SKM-1 (cell line): Measurements from ENCODE around the gene NCOA7.
"Not testable (repeated sequence)": the region's sequence is repeated elsewhere in the genome, so short reads cannot be mapped to it uniquely, and the experiment has no call there.

Experiments
- DNase-seq: peaks from one replicate; lab custom pipeline; 2025; ENCODE audit not compliant: unreplicated experiment; lab: John Stamatoyannopoulos, UW

NCOA7 gene

DNA sequence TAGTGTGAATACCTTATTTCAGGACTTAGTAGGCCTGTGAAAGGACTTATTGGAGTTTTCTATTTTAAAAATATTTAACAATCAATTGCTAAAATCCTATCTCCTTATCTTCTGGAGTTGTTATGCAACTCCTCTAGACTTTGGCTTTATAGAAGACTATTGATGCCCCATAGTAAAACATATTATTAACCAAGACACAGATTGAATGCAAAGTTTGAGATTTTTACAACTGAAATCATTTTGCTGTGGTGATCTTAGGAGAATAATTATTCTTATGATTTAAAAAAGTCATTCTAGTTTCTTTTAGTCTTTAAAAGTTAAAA, 36.9 kb upstream of the NCOA7 start:
- no peak for DNase-seq

- DNase-seq = no peak
Measured at GRCh38 chr6:125754566-125754965, 36.2 kb upstream of the NCOA7 start.

DNA sequence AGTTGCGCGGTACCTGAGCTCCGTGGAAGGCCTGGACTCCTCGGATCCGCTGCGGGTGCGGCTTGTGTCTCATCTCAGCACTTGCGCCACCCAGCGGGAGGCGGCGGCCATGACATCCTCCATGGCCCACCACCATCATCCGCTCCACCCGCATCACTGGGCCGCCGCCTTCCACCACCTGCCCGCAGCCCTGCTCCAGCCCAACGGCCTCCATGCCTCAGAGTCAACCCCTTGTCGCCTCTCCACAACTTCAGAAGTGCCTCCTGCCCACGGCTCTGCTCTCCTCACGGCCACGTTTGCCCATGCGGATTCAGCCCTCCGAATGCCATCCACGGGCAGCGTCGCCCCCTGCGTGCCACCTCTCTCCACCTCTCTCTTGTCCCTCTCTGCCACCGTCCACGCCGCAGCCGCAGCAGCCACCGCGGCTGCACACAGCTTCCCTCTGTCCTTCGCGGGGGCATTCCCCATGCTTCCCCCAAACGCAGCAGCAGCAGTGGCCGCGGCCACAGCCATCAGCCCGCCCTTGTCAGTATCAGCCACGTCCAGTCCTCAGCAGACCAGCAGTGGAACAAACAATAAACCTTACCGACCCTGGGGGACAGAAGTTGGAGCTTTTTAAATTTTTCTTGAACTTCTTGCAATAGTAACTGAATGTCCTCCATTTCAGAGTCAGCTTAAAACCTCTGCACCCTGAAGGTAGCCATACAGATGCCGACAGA, 31.4 kb upstream of the NCOA7 start:
- no peak for DNase-seq

DNA sequence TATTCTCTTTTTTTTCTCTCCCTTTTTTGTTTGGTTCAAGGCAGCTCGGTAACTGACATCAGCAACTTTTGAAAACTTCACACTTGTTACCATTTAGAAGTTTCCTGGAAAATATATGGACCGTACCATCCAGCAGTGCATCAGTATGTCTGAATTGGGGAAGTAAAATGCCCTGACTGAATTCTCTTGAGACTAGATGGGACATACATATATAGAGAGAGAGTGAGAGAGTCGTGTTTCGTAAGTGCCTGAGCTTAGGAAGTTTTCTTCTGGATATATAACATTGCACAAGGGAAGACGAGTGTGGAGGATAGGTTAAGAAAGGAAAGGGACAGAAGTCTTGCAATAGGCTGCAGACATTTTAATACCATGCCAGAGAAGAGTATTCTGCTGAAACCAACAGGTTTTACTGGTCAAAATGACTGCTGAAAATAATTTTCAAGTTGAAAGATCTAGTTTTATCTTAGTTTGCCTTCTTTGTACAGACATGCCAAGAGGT, 30.8 kb upstream of the NCOA7 start:
- DNase-seq = no peak

DNA sequence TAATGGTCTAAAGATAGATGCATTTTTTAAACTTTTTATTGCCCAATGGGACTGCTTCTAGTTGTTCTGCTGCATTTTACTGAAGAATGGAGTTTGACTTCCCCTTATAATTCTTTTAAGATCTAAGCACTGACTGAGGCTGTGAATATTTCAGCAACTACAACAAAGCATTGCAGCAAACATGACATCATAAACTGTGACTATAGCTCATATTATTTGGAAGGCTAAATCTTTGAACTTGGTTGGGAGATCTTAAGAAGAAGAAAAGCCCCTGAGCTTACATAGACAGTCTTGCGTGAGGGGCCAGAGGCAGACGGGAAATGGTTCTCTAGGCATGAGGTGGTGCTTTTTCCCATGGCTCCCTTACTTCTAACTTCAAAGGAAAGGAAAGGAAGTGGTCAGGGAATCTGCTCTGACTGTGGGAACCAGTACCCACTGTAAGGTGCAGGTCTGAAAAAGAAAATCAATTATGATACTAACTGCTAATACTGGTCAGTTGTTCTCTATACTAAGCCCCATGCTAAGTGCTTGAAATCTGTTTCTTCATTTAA, 26.6 kb upstream of the NCOA7 start:
- DNase-seq = no peak

DNA sequence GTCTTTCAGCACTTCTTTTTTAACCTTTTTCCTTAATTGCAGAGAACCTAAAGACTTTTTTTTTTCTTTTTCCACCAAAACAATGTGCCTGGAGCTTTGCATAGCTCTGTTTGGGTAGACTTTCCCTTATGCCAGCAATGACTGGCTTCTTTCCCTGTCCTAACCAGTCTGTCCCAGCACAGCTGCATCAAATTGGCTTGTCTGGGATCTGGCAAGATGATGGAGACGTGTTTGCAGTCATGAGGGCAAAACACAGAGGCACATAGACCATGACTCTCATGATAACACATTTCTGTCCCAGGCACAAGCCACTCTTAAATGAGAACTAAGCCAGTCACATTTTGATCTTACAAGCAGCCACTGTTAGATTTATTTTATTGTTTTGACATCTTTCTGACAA, 24.8 kb upstream of the NCOA7 start:
- no peak for DNase-seq

DNA sequence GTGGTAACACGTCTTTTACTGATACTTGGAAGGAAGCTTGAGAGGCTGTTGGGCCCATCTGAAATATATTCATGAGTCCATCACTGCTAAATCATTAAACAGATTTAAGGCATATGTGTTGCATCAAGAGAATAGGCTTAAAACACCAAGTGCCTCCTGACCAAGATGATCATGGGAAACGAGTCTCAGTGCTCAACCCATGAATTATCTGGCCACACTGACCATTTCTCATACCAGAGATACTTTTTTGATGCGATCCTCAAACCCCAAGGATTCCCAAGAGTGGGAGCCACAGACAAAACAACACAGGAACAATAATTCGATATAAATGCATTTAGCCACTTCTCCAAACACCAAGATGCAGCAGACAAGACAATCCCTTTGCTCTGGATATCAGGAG, 24.1 kb upstream of the NCOA7 start:
- DNase-seq = no peak

GRCh38 chr6:125769147-125769783, 21.5 kb upstream of the NCOA7 start:
- no peak for DNase-seq

DNA sequence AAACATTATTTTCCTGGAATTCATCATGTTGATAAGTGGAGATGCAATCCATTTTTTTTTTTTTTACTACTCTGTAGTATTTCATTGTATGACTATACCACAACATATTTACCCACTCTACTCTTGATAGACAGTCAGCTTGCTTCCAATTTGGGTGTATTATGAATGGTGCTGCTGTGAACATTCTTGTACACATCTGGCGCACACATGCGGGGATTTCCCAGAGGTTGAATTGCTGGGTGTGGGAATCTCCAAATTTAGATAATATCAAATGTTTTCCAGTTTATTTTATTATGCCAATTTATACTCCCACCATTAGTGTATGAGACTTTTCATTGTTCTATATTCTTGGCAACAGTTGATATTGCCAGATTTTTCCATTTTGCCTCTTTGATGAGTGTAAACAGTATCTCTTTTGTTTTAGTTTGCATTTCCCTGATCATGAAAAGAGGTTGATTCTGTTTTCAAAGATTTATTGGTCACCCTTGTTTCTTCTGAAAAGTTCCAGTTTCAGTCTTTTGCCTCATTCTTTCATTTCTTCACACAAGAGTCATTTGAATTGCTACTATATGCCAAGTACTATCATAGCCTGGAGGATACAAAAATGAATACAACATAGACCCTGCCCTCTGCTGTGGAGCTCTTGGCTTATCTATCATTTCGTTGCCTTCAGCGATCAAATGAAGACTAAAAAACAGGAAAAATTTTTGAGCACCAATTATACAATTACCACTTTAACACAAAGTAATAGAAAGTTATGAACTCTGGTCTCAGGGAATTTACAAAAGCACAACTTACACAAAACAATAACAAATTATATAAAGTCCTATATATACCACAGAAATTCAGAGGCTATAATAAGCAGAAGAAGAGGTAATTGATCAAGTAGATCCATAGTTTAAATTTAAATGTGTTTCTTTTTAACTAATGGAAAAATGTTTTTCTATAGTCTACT, 17.1 kb upstream of the NCOA7 start:
- no peak for DNase-seq

- DNase-seq = not testable (repeated sequence)
Measured at GRCh38 chr6:125776107-125776826, 14.5 kb upstream of the NCOA7 start.

GRCh38 chr6:125779924-125780539, 10.7 kb upstream of the NCOA7 start:
- peak; percentile 87 for DNase-seq

DNA sequence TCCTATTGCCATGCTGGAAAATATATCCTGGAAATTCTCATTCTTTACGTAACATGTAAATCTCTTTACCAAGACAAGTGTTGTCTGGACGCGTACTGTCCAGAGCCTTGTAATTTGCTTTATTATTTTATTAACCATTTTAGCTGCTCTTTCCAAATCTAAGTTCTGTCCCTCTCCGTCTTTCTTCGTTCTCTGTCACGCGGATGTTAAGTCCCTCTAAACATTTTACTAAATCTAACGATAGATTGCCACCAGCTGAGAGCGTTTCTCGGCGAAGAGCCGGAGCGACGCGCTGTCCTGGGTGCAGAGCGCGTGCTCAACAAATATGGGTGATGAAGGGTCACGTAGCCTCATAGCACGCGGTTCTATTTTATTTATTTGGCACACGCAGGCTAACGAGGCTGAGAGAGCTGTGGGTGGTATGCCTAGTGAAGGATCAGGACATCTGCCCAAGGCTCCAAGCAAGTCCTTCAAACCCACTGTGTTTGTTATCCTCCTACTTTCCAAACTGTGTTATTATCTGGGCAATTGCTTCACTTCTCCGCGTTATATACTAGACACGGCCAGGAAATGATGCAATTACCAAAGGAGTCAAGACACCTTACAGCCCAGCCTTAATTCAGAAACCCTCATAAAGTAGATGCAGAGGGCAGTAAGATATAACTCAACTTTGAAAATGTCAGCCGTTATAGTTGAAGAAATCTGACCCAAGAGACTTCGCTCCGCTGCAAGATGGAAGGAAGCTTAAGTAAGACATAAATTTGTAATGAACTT, 10.0 kb upstream of the NCOA7 start:
- peak; percentile 87 for DNase-seq

DNA sequence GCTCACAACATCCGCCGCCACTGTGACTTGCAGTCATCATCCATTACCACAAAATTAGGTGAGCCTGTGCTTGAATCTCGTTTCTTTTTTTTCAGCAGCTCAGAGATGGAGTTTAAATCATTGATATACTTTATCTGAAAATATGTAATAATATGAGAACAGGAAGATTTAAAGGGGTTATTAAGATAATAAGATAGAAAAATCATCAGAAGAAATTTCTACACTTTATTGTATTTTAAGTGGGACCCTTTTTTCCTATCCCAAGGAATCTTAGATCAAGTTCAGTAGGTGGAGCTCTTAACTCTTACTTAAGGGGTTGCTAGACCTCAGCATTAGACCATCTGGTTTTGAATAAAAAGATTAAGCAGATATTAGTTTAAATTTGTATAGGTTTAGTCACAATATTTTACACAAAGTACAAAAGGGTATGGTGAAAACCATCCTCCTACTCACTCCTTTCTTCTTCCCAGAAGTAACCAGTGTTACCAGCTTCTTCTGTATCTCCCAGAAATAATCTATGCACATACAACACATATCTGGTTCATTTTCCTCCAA, 9.4 kb upstream of the NCOA7 start:
- DNase-seq = no peak

DNA sequence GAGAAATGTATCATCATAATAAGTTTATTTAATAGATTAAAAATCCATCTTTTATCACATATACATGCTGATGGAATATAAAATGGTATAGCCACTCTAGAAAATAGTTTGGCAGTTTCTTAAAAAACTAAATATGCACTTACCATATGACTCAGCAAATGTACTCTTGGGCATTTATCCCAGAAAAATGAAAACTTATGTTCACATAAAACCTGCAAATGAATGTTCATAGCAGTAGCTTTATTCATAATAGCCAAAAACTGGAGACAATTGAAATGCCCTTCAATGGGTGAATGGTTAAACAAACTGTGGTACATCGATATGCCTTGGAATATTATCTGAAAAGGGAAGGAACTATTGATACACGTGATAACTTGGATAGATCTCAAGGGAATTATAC, 6.4 kb upstream of the NCOA7 start:
- no peak for DNase-seq

DNA sequence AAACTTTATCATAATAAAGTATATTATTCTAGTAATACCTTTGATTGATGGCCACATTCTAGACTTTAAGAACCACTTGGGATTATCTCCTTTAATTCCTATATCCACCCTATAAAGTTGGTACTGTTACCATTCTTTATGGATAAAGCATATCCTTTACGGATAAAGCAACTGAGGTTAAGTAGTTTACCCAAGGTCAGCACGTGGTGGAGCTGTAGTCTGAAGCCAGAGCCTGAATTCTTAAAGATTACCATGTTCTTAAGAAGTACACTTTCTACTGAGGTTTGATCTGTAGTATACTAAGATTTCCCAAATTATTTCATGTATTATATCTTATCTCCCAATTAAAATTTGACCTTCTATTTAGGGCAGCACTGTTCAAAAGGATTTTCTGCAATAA, 3.0 kb upstream of the NCOA7 start:
- DNase-seq = no peak

GRCh38 chr6:125789167-125789566, 1.6 kb upstream of the NCOA7 start:
- no peak for DNase-seq

- no peak for DNase-seq
Measured at GRCh38 chr6:125789576-125790357, 993 bp upstream of the NCOA7 start.

DNA sequence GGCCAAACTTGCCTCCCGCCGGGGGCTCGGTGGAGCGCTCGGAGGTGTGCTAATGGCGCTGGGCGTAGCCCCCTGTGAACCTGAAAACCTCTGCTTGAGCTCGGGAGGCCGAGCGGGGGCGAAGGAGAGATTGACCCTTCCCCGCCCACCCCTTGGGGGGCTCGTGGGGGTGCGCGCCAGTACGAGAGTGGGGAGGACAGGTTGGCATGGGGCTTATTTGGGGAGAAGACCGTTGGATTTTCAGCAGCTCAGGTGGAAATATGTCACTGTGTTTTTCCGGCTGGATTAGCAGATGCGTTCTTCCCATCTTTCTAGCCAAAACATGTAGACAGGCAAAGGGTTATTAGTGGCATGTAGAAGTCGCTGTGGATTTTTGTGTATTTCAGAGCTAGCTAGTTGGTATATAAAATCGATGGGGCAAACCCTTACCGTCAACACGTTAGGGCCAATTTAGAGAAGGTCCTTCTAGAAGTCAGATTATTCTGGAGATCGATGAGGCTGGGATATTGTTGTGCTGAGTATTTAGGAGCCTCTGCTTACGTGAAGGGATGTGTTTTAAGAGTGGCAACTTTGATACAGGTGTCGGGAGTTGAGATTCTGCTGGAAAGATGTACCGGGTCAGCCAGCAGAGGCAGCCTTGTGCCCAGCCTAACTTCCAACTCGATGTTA, 525 bp downstream of the NCOA7 start:
- DNase-seq = peak; percentile 33
